Breast epithelium (tissue), 3 donors: Measurements from ENCODE around the gene PIP5K1A.

Experiments used
- CTCF ChIP-seq, 3 donors: fragments of 450-650 bp; IDR thresholded peaks; one replicate each; pipeline ENCODE4 v1.5.1; 2016 to 2017; ENCODE audit warnings: antibody characterized with exemption in 3 of 3, mild to moderate bottlenecking in 3 of 3, moderate library complexity in 3 of 3
- POLR2A ChIP-seq: fragments of 450-650 bp; IDR thresholded peaks from one replicate; pipeline ENCODE4 v1.6.1; 2016; ENCODE audit warnings: antibody characterized with exemption, mild to moderate bottlenecking, moderate library complexity
- POLR2AphosphoS5 ChIP-seq, 3 donors: sonication (generic); formaldehyde crosslinking; IDR thresholded peaks; one replicate each; pipeline ENCODE4 v1.6.1; 2017; ENCODE audit warnings: antibody characterized with exemption in 3 of 3

GRCh38 chr1:151293093-151293492, 94.7 kb downstream of the PIP5K1A start:
- no peak for TF ChIP-seq CTCF (IDR thresholded peaks at IDR 0.05)
- TF ChIP-seq POLR2A, result no peak
- no peak for TF ChIP-seq POLR2AphosphoS5 (IDR thresholded peaks at IDR 0.05)
